IPS DF 6.9 (cell line): ENCODE results near the gene ACAP2.
"Not testable (repeated sequence)": the region's sequence is repeated elsewhere in the genome, so short reads cannot be mapped to it uniquely, and the experiment has no call there.

Experiments
- DNase-seq: peaks from one replicate; pipeline ENCODE4 v3.0.0-alpha.2; 2013; ENCODE audit warnings: low read depth, low spot score
- H3K27ac ChIP-seq: one replicate; pipeline ENCODE4 v1.5.1; 2013; ENCODE audit warnings: low read length, control low read depth
- H3K27me3 ChIP-seq: 2 replicates; pipeline ENCODE4 v1.6.1; 2013; ENCODE audit warnings: mild to moderate bottlenecking, low read length; ENCODE audit not compliant: control insufficient read depth, insufficient read depth
- H3K36me3 ChIP-seq: 2 replicates; pipeline ENCODE4 v1.6.1; 2013; ENCODE audit warnings: low read length; ENCODE audit not compliant: control insufficient read depth, insufficient read depth
- H3K4me1 ChIP-seq: 2 replicates; pipeline ENCODE4 v1.6.1; 2013; ENCODE audit warnings: low read length; ENCODE audit not compliant: control insufficient read depth, insufficient read depth
- H3K4me3 ChIP-seq: 2 replicates; pipeline ENCODE4 v1.5.1; 2013; ENCODE audit warnings: mild to moderate bottlenecking, low read length
- H3K9me3 ChIP-seq: 2 replicates; pipeline ENCODE4 v1.6.1; 2013; ENCODE audit warnings: low read length, inconsistent platforms; ENCODE audit not compliant: control insufficient read depth, insufficient read depth
- WGBS: extraction: QIAGEN DNeasy Blood & Tissue Kit; methylation state at CpG from one replicate; pipeline ENCODE4 v1.1.7; 2013; ENCODE audit warnings: mixed read lengths, missing lambda C conversion rate; ENCODE audit not compliant: insufficient read length, insufficient coverage; 5-methylcytosine and 5-hydroxymethylcytosine counted together

ACAP2 gene

GRCh38 chr3:195296662-195297061, 146.2 kb downstream of the ACAP2 start:
- Histone ChIP-seq H3K36me3 (no peaks in the 10 kb centered on the region), H3K27me3 (no peaks in the 10 kb centered on the region), H3K4me3 (no peak overlapping the region), H3K4me1 (no peaks in the 10 kb centered on the region), H3K9me3 (no peaks in the 10 kb centered on the region), H3K27ac (no peak overlapping the region)
- no CpG with 5 or more reads among the region's 1 CpG for WGBS
- no peak for DNase-seq

GRCh38 chr3:195291121-195291520, 151.7 kb downstream of the ACAP2 start:
- no peaks in the 10 kb centered on the region for H3K4me1 ChIP-seq
- H3K4me3 ChIP-seq = no peak overlapping the region
- no peaks in the 10 kb centered on the region for H3K36me3 ChIP-seq
- no peaks in the 10 kb centered on the region for H3K9me3 ChIP-seq
- H3K27ac ChIP-seq = no peak overlapping the region
- H3K27me3 ChIP-seq = no peaks in the 10 kb centered on the region
- no CpG with 5 or more reads among the region's 1 CpG for WGBS
- no peak for DNase-seq

- not testable (repeated sequence) for H3K27me3 ChIP-seq, H3K9me3 ChIP-seq, H3K27ac ChIP-seq, H3K4me3 ChIP-seq, H3K36me3 ChIP-seq, DNase-seq, H3K4me1 ChIP-seq
- WGBS = no CpG with 5 or more reads among the region's 5 CpGs
Observed at GRCh38 chr3:195290643-195291042, 152.2 kb downstream of the ACAP2 start.

- H3K9me3 ChIP-seq = no peaks in the 10 kb centered on the region
- no peaks in the 10 kb centered on the region for H3K36me3 ChIP-seq
- no peak overlapping the region for H3K27ac ChIP-seq
- H3K27me3 ChIP-seq = no peaks in the 10 kb centered on the region
- DNase-seq = no peak
- no peaks in the 10 kb centered on the region for H3K4me1 ChIP-seq
- no peak overlapping the region for H3K4me3 ChIP-seq
- WGBS = no CpG with 5 or more reads among the region's 4 CpGs
Observed at GRCh38 chr3:195286115-195286872, 156.5 kb downstream of the ACAP2 start.

GRCh38 chr3:195285372-195285771, 157.4 kb downstream of the ACAP2 start:
- no peak overlapping the region for H3K27ac ChIP-seq
- no peaks in the 10 kb centered on the region for H3K4me1 ChIP-seq
- DNase-seq = no peak
- H3K4me3 ChIP-seq = no peak overlapping the region
- no peaks in the 10 kb centered on the region for H3K36me3 ChIP-seq
- no peaks in the 10 kb centered on the region for H3K9me3 ChIP-seq
- no CpG with 5 or more reads among the region's 3 CpGs for WGBS
- no peaks in the 10 kb centered on the region for H3K27me3 ChIP-seq

- Histone ChIP-seq H3K36me3 (no peaks in the 10 kb centered on the region), H3K4me3 (no peak overlapping the region), H3K27me3 (no peaks in the 10 kb centered on the region), H3K9me3 (no peaks in the 10 kb centered on the region), H3K27ac (no peak overlapping the region), H3K4me1 (no peaks in the 10 kb centered on the region)
- WGBS = no CpG with 5 or more reads among the region's 3 CpGs
- DNase-seq = no peak
Observed at GRCh38 chr3:195284842-195285241, 158.0 kb downstream of the ACAP2 start.

- Histone ChIP-seq H3K9me3 (no peaks in the 10 kb centered on the region), H3K27me3 (no peaks in the 10 kb centered on the region), H3K36me3 (no peaks in the 10 kb centered on the region), H3K4me1 (no peaks in the 10 kb centered on the region), H3K27ac (no peak overlapping the region), H3K4me3 (no peak overlapping the region)
- no peak for DNase-seq
- no CpG with 5 or more reads among the region's 8 CpGs for WGBS
Observed at GRCh38 chr3:195282961-195283360, 159.9 kb downstream of the ACAP2 start.

GRCh38 chr3:195274259-195274966, 168.4 kb downstream of the ACAP2 start:
- Histone ChIP-seq H3K4me1 (peaks cover 3% of the 10 kb centered on the region; the same call in 1 of the 2 replicates), H3K27ac (no peak overlapping the region), H3K9me3 (no peaks in the 10 kb centered on the region), H3K36me3 (no peaks in the 10 kb centered on the region), H3K27me3 (no peaks in the 10 kb centered on the region), H3K4me3 (no peak overlapping the region)
- WGBS = no CpG with 5 or more reads among the region's 1 CpG
- no peak for DNase-seq

GRCh38 chr3:195271410-195272243, 171.2 kb downstream of the ACAP2 start:
- no CpG with 5 or more reads among the region's 30 CpGs for WGBS
- Histone ChIP-seq H3K36me3 (peaks cover under 1% of the 10 kb centered on the region; the same call in 1 of the 2 replicates), H3K4me3 (peak overlapping the region; percentile 100; the same call in 1 of the 2 replicates), H3K9me3 (no peaks in the 10 kb centered on the region), H3K4me1 (peaks cover 5% of the 10 kb centered on the region), H3K27ac (no peak overlapping the region), H3K27me3 (no peaks in the 10 kb centered on the region)
- peak; percentile 81 for DNase-seq

GRCh38 chr3:195270817-195271409, 171.9 kb downstream of the ACAP2 start, which contains the start of gene XXYLT1:
Gene XXYLT1 (minus strand): TSS chr3:195271159. CDS start chr3:195271058, 101 bp downstream.
- peak; percentile 79 for DNase-seq
- H3K36me3 ChIP-seq = peaks cover 3% of the 10 kb centered on the region; the same call in 1 of the 2 replicates
- no peaks in the 10 kb centered on the region for H3K27me3 ChIP-seq
- H3K27ac ChIP-seq = no peak within 1 kb of the TSS
- H3K4me3 ChIP-seq = peak within 1 kb of the TSS; percentile 100
- no peaks in the 10 kb centered on the region for H3K9me3 ChIP-seq
- peaks cover 5% of the 10 kb centered on the region for H3K4me1 ChIP-seq
- no CpG with 5 or more reads among the region's 75 CpGs for WGBS
